Measurements from ENCODE around the gene ATAD3C. TPM values are rescaled to one million over a fixed set of nuclear protein-coding genes. Genes with fewer than 3 reads are reported as not detected.
"Not testable (repeated sequence)": the region's sequence is repeated elsewhere in the genome, so short reads cannot be mapped to it uniquely, and the experiment has no call there.

Gene ATAD3C
- total and polyA plus RNA-seq, 12 donors = under 0.01 to 1.4 (median 0.69) TPM; not detected in 3

DNA sequence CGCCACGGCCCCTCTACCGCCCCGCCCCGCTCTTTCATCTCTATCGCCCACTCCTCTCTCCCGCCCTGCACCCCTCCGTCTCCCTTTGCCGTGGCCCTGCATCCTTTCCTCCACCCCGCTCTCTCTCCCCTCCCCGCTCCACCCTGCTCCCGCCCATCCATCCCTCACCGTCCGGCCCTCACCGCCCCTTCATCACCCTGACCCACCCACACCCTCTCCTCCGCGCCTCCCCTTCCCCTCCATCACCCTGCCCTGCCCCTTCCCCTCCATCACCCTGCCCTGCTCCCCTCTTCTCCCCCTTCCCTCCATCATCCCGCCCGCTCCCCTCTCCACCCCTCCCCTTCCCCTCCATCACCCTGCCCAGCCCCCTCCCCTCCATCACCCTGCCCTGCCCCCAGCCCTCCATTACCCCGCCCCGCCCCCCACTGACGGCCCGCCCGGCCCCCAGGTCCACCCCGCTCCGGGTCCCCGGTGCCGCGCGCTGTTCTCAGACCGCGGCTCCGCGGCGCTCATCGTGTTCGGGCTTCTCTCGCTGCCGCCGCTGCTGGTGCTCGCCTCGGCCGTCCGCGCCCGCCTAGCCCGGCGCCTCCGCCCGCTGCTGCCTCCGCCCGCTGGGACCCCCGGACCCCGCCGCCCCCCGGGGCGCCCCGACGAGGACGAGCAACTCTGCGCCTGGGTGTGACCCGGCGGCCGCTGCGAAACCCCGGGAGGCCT, 22.2 kb upstream of the ATAD3C start:
- H3K27ac ChIP-seq = peak overlapping the region in 1 of 5 donors; percentile 49

DNA sequence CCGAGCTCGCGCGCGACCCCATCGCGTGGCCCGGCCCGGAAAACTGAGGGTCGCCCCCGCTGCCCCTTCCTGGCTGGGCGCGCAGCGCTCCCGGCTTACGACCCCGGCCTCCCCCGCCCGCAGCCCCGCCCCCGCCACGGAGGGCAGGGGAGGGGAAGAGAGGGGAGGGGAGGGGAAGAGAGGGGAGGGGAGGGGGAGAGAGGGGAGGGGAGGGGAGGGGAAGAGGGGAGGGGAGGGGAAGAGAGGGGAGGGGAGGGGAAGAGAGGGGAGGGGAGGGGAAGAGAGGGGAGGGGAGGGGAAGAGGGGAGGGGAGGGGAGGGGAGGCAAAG, 21.7 kb upstream of the ATAD3C start:
- peak overlapping the region in 1 of 5 donors; percentile 49 for H3K27ac ChIP-seq
- no peak for TF ChIP-seq POLR2A (IDR thresholded peaks at IDR 0.05)
- TF ChIP-seq, protein P1, sequence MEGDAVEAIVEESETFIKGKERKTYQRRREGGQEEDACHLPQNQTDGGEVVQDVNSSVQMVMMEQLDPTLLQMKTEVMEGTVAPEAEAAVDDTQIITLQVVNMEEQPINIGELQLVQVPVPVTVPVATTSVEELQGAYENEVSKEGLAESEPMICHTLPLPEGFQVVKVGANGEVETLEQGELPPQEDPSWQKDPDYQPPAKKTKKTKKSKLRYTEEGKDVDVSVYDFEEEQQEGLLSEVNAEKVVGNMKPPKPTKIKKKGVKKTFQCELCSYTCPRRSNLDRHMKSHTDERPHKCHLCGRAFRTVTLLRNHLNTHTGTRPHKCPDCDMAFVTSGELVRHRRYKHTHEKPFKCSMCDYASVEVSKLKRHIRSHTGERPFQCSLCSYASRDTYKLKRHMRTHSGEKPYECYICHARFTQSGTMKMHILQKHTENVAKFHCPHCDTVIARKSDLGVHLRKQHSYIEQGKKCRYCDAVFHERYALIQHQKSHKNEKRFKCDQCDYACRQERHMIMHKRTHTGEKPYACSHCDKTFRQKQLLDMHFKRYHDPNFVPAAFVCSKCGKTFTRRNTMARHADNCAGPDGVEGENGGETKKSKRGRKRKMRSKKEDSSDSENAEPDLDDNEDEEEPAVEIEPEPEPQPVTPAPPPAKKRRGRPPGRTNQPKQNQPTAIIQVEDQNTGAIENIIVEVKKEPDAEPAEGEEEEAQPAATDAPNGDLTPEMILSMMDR (IDR thresholded peaks at IDR 0.05) = no peak
- intact Hi-C loops (cut with DNase I) = no loop called here
- no peak for DNase-seq
- H3K4me1 ChIP-seq (replicated peaks in 1 of 2) = peaks cover 20 to 22% of the 10 kb centered on the region in 2 donors
- no peaks in the 10 kb centered on the region for H3K9me3 ChIP-seq (replicated peaks in 1 of 3)
- 0 to 1% methylated on average over 3 to 17 of the region's 22 CpGs; no CpG with 5 or more reads in 2 of the 4 donors for WGBS, 4 donors
- H3K4me3 ChIP-seq = peak overlapping the region in 1 of 4 donors; percentile 68
- no peaks in the 10 kb centered on the region for H3K27me3 ChIP-seq
- no peaks in the 10 kb centered on the region for H3K36me3 ChIP-seq (replicated peaks in 1 of 2)

More for the DNA sequence above, 22.2 kb upstream of the ATAD3C start:
- Histone ChIP-seq H3K27me3 (no peaks in the 10 kb centered on the region), H3K4me3 (peak overlapping the region in 1 of 4 donors; percentile 68), H3K9me3 (replicated peaks in 1 of 3) (no peaks in the 10 kb centered on the region), H3K4me1 (replicated peaks in 1 of 2) (peaks cover 20 to 22% of the 10 kb centered on the region in 2 donors), H3K36me3 (replicated peaks in 1 of 2) (no peaks in the 10 kb centered on the region)
- WGBS, 4 donors = 14 to 38% (median 26%) methylated on average over 8 to 66 of the region's 66 CpGs
- intact Hi-C loops (cut with DNase I) = no loop called here
- peak in 1 of 7 donors; percentile 27 for DNase-seq
- TF ChIP-seq, protein P1 (IDR thresholded peaks at IDR 0.05) = no peak

DNA sequence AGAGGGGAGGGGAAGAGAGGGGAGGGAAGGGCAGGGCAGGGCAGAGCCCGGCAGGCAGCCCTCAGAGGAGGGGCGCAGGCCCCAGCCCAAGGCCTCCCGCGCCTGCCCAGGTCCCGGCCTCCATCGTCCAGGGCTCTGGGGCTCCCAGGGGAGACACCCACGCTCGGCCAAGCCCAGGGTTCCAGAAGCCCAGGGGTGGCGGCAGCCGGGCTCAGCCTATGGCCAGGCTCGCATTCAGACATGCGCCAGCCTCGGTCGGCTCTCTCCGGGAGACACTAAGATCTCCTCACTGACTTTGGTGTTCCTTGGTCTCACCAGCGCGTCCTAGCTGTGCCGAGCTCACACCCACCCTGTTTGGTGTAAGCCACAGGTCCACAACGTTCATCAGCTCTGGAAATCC, 21.3 kb upstream of the ATAD3C start:
- H3K36me3 ChIP-seq (replicated peaks in 1 of 2) = no peaks in the 10 kb centered on the region
- peaks cover 20 to 22% of the 10 kb centered on the region in 2 donors for H3K4me1 ChIP-seq (replicated peaks in 1 of 2)
- no peak for TF ChIP-seq POLR2A (IDR thresholded peaks at IDR 0.05)
- TF ChIP-seq, protein P1 (IDR thresholded peaks at IDR 0.05) = no peak
- H3K27me3 ChIP-seq = no peaks in the 10 kb centered on the region
- intact Hi-C loops (cut with DNase I) = no loop called here
- DNase-seq = peak in 1 of 7 donors; percentile 18
- no peak overlapping the region for H3K27ac ChIP-seq
- H3K4me3 ChIP-seq = no peak overlapping the region
- WGBS, 4 donors = 73 to 80% (median 76%) methylated on average over 12 to 19 of the region's 19 CpGs
- H3K9me3 ChIP-seq (replicated peaks in 1 of 3) = no peaks in the 10 kb centered on the region

DNA sequence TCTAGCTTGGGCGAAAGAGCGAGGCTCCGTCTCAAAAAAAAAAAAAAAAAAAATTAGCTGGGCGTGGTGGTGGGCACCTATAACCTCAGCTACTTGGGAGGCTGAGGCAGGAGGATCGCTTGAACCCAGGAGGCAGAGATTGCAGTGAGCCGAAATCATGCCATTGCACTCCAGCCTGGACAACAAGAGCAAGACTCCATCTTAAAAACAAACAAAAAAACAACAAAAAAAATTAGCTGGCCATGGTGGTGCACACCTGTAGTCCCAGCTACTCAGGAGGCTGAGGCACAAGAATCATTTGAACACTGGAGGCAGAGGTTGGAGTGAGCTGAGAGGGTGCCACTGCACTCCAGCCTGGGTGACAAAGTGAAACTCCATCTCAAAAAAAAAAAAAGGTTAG, 20.5 kb upstream of the ATAD3C start:
- H3K27me3 ChIP-seq; H3K9me3 ChIP-seq (replicated peaks in 1 of 3); H3K27ac ChIP-seq; DNase-seq; H3K4me3 ChIP-seq; H3K36me3 ChIP-seq (replicated peaks in 1 of 2); intact Hi-C loops (cut with DNase I): not testable (repeated sequence)
- 92 to 98% (median 94%) methylated on average over 5 to 6 of the region's 6 CpGs for WGBS, 4 donors
- peaks cover 22% of the 10 kb centered on the region in 2 donors for H3K4me1 ChIP-seq (replicated peaks in 1 of 2)

DNA sequence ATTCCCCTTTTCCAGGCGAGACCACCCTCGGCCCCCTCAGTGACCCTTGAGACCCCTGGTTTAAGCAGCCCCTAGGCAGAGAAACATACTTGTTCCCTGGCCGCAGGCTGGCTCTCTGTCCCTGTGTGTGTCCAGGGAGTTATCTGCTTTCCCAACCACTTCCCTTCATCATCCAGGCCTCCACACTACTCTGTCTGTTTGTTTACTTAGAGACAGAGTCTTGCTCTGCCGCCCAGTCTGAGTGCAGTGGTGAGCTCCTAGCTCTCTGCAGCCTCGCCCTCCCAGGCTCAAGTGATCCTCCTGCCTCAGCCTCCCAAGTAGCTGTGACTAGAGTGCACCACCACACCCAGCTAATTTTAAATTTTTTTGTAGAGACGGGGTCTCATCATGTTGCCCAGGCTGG, 19.8 kb upstream of the ATAD3C start:
- Histone ChIP-seq H3K27ac (peak overlapping the region in 3 of 5 donors; percentile 46 to 80 (median 77)), H3K4me1 (replicated peaks in 1 of 2) (peaks cover 22 to 29% of the 10 kb centered on the region in 2 donors), H3K4me3 (no peak overlapping the region), H3K9me3 (replicated peaks in 1 of 3) (no peaks in the 10 kb centered on the region), H3K36me3 (replicated peaks in 1 of 2) (no peaks in the 10 kb centered on the region), H3K27me3 (no peaks in the 10 kb centered on the region)
- 52 to 73% (median 68%) methylated on average over 6 of the region's 6 CpGs for WGBS, 4 donors
- peak in 1 of 7 donors; percentile 24 for DNase-seq
- TF ChIP-seq POLR2A (IDR thresholded peaks at IDR 0.05) = no peak
- TF ChIP-seq, protein P1 (IDR thresholded peaks at IDR 0.05) = no peak
- intact Hi-C loops (cut with DNase I) = no loop called here

Measured in adrenal gland (tissue), 12 donors.